Cerebellar cortex (tissue), 1 donor: ENCODE data around the gene DRAM1.

Experiments used
- DNase-seq: peaks from one replicate; pipeline ENCODE4 v3.0.0-alpha.2; 2015; ENCODE audit warnings: low spot score

DRAM1 gene

GRCh38 chr12:101941306-101942249 lies 64.2 kb downstream of the DRAM1 start:
- DNase-seq: no peak

GRCh38 chr12:101942250-101942605 lies 64.8 kb downstream of the DRAM1 start:
- no peak for DNase-seq

GRCh38 chr12:101945369-101946232 lies 68.2 kb downstream of the DRAM1 start:
- no peak for DNase-seq

GRCh38 chr12:101946233-101946611 lies 68.8 kb downstream of the DRAM1 start:
- no peak for DNase-seq

GRCh38 chr12:101947316-101947715 lies 69.9 kb downstream of the DRAM1 start:
- DNase-seq: no peak

- no peak for DNase-seq
These were observed 71.0 kb downstream of the DRAM1 start for GRCh38 chr12:101948365-101948764.

GRCh38 chr12:101951002-101951670 lies 73.8 kb downstream of the DRAM1 start:
- no peak for DNase-seq

GRCh38 chr12:101954113-101954512 lies 76.7 kb downstream of the DRAM1 start:
- DNase-seq: no peak

- DNase-seq: no peak
These were observed 77.3 kb downstream of the DRAM1 start for GRCh38 chr12:101954676-101955075.

- no peak for DNase-seq
These were observed 80.0 kb downstream of the DRAM1 start for GRCh38 chr12:101957252-101957959.

- DNase-seq: no peak
These were observed 82.2 kb downstream of the DRAM1 start for GRCh38 chr12:101959607-101960006.

GRCh38 chr12:101962486-101962885 lies 85.1 kb downstream of the DRAM1 start:
- no peak for DNase-seq

- DNase-seq: no peak
These were observed 86.3 kb downstream of the DRAM1 start for GRCh38 chr12:101963697-101964096.

- no peak for DNase-seq
These were observed 89.1 kb downstream of the DRAM1 start for GRCh38 chr12:101966496-101966895.

- DNase-seq: no peak
These were observed 90.1 kb downstream of the DRAM1 start for GRCh38 chr12:101967506-101967905.

GRCh38 chr12:101968770-101969169 lies 91.4 kb downstream of the DRAM1 start:
- no peak for DNase-seq
